Activated naive CD4-positive, alpha-beta T cell treated with Interleukin-2 at 50 U/mL for 16 hours (primary cell): ENCODE results near the gene C21orf58.
"Not testable (repeated sequence)": the region's sequence is repeated elsewhere in the genome, so short reads cannot be mapped to it uniquely, and the experiment has no call there.

Source experiments
- DNase-seq: peaks from one replicate; pipeline ENCODE4 v3.0.0-alpha.2; 2020

C21orf58 gene

DNA sequence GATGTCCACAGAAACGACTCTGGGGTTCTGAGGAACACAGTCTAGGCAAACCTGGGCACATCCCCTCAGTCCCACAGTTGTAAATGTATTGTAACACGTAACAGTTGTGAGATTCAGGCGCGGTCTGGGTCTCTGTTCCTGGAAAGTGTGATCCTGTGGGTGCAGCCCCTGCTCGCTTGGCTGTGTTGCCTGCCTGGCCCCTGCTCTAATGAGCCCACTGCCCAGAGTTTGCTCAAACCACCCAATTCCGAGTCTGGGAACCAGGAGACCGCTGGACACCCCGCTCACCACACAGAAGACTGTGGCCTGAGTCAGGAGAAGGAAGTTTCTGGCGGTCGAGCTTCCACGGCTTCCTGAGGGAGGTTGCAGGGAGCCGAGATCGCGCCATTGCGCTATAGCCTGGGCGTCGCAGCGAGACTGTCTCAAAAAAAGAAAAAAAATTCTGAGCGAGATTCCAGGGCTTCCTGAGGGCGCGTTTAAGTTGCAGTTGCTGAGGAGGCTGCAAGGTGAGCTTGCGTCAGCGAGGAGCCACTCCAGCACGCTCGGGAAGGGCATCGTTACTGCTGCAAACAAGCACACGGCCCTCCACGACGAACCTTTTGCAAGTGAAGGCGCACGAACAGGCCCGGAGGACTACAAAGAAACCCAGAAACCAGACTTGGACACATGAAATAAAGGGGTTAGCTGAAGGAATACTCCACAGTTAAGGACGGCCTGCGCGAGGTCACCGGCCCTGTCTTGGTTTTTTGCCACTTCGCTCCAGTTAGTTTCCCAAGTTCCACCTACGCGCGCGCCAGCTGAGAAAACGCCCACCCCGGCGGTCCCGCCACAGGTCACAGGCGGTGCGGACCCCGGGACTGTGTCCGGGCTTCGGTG lies 1.1 kb downstream of the C21orf58 start:
- peak; percentile 11 for DNase-seq

DNA sequence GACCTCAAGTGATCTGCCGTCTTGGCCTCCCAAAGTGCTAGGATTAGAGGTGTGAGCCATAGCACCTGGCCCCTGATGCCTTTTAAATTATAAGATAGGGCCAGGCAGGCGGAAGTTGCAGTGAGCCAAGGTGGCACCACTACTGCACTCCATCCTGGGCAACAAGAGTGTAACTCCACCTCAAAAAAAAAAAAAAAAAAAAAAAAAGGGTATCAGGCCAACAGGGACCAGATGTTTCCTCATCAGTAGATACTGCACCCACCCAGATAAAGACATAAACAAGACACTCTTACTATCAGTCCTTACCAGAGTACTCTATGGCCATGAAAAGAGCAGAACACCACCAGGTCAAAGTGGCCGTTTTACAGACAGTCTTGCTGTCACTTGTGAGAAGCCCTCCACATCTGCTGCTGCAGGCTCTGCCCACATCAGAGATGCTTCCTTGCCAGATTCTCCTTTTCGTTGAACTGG lies 3.3 kb downstream of the C21orf58 start:
- no peak for DNase-seq

DNA sequence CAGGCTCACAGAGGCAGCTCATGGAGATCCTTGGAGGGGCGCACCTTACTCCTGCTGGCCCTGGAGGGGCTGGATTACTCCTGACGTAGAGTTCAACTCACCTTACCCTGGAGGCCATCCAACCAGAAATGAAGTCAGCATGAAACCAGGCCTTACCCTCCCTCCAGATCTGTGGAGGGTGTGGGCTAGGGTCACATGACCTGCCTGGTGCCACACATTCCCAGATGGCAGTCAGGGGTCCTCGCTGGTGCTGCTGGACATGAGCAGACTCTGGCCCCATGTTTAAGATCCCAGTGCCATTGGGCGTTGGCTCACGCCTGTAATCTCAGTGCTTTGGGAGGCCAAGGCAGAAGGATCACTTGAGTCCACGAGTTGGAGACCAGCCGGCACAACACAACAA lies 4.5 kb downstream of the C21orf58 start:
- no peak for DNase-seq

DNA sequence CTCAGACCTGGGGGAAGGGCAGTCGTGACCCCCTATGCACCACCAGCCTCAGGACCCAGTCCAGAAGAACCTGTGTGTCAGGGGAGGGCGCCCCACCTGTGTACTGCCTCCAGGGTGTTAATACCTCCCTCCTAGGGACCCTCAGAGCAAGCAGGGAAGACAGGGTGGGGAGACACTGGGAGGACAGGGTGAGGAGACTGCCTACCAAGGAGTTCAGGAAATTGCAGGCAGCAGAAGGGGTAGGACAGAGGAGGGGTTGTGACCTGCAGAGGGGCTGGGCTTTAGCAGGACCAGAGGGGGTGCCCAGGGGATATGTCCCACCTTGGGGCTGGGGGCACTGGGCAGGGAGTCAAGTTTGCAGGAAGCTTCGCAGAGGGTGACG lies 5.2 kb downstream of the C21orf58 start:
- DNase-seq = no peak

DNA sequence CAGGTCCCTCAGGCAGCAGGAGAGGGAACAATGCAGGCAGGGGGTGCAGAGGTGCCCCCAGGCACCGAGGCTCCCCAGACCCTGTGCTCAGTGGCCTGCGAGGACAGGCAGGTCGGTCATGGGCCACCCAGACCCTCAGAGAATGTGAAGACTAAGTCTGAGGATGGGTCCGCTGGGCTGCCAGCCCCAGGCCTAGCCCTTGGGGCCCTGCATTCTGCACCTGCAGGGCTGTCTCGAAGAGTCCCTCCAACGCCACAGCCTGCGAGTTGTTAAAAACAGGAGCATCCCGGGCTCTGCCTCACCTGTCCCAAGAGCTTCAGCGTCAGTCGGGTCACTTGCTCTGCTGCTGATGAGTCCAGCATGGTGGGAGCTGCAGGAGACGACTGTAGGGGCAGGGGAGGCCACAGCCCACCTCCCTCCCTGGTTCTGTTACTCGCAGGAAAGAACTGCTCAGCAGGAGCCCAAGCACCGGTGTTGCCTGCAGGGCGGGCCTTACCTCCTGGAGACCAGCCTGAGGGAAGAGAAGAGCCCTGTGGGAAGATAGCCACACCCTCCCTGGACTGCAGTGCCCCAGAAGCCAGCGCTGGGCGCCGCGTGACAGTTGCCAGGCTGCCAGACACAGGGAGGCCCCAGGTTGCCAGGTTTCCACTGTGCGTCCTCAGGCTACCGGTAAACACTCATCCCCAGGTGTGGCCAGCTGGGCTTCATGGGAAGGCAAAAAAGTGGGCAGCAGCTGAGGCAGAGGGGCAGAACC lies 5.8 kb downstream of the C21orf58 start:
- DNase-seq = no peak

DNA sequence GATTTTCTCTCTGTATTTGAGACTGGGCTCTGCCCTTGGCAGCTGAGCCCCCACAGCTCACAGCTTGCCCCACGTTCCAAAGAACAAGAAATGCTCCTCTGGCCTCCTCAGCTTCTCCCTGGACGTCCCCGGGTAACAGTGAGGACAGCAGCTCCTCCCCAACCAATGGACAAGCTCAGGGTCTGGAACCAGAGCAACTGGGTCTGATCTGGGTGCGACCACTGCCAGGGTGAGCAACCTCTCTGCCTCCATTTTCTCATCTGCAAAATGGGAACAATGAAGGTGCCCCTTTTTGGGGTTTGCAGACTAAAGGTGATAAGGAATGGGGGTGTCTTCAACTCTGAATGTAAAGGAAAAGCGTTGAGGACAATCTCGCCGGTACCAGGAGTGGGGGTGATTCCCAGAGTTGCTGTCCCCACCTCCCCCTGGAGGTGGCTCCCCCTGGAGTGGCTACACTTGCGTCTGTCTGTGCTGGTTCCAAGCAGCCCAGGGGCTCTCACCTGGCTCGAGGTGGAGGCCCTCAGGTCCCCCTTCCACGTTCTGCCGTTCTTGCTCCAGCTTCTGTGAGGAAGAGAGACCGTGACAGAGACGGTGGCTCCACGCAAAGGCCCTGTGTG lies 6.9 kb downstream of the C21orf58 start:
- no peak for DNase-seq

DNA sequence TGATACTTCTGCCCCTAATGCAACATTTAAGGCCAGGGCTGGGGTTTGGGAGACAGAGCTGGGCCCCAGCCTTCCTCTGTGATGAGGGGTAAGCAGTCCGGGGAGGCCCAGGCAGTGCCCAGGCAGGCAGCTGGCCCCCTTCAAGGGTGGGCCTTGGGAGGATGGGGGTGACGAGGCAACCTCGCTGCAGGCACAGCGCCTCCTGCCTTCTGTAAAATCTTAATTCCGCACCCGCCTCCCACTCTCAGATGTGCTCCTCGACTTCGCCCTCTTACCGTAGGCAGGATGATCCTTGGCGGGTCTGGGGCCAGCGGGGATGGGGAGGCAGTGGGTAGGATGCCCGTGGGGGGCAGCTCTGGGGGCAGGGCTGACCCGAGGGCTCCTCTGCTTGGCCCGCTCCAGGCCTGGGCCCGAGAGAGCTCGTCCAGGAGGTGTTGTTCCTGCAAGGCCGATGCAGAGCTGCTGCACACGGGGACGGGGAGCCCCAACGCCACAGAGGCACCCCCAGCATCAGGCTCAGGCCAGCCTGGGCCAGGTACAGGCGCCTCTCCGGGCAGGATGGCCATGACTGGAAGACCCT lies 9.1 kb downstream of the C21orf58 start:
- no peak for DNase-seq

DNA sequence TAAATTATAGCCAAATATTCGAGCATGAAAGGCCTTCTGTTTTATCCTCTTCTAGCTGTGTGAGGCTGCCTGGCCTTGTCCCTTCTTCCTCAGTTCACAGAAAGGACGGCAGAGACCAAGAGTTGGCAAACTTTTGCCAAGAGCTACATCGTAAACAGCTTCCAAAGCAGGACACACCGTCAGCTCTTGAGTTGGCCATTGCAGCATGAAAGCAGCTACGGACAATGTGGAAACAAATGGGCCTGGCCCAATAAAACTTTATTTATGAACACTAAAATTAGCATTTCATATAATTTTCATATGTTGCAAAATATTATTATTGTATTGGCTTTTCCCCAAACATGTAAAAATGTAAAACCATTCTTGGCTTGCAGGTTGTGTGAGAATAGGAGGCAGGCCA lies 10.7 kb downstream of the C21orf58 start:
- no peak for DNase-seq

DNA sequence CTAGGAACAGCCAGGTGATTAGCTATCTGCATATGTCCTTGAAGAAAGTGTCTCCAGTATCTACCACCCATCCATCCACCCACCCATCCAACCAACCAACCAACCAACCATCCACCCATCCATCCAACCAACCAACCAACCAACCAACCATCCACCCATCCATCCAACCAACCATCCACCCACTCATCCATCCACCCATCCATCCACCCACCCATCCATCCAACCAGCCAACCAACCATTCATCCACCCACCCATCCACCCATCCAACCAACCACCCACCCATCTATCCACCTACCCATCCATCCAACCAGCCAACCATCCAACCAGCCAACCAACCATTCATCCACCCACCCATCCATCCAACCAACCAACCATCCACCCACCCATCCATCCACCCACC lies 12.1 kb downstream of the C21orf58 start:
- DNase-seq = no peak

DNA sequence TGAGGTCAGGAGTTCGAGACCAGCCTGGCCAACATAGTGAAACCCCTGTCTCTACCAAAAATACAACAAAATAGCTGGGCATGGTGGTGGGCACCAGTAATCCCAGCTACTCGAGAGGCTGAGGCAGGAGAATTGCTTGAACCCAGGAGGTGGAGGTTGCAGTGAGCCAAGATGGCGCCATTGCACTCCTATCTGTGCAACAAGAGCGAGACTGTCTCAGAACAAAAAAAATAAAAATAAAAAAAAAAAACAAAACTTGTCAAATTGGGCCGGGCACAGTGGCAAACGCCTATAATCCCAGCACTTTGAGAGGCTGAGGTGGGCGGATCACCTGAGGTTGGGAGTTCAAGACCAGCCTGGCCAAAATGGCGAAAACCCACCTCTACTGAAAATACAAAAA lies 13.4 kb downstream of the C21orf58 start:
- DNase-seq = not testable (repeated sequence)

DNA sequence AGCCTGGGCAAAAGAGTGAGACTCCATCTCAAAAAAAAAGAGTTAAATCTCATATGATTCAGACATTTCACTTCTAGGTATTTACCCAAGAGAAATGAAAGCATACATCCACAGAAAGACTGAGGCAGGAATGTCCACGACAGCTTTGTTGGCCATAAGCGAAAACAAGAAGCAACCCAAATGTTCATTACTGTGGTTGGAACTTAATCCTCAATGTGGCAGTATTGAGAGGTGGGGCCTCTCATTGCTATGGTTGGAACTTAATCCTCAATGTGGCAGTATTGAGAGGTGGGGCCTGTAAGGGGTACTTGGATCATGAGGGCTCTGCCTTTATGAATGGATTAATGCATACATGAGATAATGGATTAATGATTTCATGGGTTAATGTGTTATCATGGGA lies 15.2 kb downstream of the C21orf58 start:
- no peak for DNase-seq

DNA sequence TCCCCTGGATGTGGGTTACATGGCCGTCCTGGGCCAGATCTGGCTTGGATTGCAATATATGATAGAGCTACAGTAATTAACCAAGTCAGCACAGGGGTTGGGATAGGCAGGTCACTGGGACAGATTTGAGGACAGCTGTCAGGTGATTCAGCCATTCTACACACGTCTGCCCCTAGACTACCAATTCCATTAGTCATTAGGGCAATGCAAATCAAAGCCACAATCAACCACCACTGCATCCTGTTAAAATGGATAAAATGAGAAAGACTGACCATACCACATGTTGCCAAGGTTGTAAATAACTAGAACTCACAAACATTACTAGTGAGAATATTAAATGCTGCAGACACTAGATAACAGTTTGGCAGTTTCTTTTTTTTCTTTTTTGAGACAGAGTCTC lies 16.0 kb downstream of the C21orf58 start:
- no peak for DNase-seq

DNA sequence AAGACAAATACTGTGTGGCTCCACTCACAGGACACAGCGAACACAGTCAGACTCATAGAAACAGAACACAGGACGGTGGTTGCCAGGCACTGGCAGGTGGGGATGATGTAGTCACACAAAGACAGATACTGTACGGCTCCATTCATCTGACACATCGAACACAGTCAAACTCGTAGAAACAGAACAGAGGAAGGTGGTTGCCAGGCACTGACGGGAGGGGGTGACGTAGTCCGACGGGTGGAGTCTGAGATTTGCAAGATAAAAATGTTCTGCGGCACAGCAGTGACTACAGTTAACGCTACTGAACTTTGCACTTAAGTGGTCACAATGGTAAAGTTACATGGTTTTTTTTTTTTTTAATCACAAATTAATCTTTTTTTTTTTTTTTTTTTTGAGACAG lies 18.7 kb downstream of the C21orf58 start:
- no peak for DNase-seq

DNA sequence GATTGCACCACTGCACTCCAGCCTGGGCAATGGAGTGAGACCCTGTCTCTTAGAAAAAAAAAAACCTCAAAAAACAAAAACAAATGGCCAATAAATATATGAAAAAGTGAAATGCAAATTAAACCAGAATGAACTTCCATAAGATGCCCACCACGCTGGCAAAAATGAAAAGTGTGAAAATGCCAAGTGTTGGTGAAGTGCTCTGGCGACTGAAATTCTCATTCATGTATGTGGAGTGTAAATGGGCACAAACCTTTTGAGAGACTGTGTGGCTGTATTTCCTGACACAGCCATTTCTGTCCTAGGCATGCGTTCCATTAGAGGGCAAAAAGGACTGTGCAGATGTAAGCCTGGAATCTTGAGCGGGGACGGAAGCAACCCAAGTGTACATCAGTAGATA lies 19.2 kb downstream of the C21orf58 start:
- no peak for DNase-seq

DNA sequence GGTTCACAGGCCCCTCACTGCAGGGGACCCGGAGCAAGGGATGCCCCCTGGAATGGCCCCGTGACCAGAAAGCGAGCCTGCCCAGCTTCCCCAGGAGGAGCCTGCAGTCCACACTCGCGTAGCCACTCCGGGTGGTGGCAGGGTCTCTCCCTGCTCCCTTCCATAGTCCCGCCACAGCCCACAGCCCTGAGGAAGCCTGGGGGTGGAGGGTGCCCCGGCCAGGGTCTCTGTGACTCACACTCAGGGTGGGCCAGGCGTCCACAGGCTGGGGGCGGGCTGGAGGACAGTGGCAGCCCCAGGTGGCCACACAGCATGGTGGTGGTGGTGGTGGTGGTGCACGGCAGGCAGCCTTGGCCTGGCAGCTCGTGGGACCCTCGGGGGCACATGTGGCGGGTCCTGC lies 21.9 kb downstream of the C21orf58 start:
- no peak for DNase-seq

DNA sequence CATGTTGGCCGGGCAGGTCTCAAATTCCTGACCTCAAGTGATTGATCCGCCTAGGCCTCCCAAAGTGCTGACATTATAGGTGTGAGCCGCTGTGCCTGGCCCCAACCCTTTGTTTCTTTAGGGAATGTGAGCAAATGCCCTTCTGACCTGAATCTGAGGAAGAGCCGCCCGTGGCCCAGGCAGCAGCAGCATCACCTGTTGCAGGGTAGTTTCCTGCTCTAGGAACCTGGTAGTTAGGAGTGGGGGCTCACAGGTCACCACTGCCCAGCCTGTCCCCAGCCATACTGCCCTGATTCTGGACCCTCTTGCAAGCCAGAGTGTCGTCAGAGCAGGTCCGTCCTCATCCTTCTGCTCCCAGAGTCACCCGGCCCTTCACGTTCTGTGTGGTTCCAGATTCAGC lies 24.5 kb downstream of the C21orf58 start:
- no peak for DNase-seq

DNA sequence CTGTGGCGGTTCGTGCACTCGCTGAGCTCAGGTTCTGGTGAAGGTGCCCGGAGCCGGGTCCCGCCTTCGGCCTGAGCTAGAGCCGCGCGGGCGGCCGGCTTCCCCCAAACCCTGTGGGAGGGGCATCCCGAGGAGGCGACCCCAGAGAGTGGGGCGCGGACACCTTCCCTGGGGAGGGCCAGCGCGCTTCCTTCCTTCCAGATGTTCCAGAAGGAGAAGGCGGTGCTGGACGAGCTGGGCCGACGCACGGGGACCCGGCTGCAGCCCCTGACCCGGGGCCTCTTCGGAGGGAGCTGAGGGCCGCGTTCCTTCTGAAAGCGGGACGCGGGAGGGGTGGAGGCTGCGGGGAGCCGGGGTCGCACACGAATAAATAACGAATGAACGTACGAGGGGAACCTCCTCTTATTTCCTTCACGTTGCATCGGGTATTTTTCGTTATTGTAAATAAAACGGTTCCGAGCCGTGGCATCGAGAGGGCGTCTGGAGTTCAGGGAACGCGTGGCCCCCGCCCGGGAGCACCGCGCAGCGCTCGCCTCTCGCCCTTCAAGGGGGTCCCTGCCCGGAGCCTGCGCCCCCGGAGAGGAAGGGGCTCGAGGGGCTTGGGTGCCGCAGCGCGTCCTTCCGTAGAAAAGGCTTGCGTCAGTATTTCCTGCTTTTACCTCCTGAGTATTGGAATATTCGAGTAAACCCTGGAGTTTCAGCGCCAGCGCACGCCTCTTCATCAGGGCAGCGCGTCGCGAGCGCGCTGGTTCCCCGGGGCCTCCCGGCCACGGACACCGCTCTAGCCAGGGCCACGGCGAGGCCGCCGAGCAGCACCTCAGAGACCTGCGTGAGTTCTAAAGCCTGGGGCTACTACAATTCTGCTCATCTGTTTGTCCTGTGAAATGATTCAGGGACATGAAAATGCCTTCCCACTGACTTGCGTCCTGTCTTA lies 26.1 kb downstream of the C21orf58 start:
- DNase-seq = peak; percentile 11

DNA sequence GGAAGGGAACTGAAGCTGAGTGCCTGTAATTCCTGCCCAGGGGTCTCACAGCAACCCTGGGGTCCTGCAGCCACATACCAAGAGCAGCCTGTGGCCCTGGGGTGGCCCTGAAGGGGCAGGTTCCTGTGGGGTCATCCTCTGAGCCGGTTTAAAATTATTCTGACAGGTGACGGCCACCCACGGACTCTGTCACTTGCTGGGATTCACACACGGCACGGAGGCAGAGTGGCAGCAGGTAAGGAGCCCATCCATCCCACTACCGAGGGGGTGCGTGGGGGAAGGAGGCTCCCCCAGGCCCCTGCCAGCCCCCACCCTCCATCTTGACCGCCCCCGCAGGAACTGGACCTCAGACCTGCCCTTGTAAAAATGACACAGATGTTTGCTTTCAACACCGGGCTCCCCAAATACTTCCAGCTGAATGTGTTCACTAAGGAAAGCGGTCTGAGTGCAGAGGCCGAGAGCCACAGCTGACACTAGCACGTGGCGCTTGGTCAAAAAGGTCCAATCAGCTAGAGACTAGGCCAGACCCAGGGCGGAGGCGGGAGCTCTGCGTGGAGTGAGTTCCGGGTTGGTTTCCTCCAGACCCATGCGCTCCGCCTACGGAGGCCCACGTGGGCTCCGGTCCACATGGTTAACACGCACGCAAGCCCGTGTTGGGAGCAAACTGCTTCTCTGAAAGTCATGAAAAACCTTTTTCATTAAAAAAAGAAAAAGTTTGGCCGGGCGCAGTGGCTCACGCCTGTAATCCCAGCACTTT lies 27.5 kb downstream of the C21orf58 start:
- DNase-seq = peak; percentile 65

DNA sequence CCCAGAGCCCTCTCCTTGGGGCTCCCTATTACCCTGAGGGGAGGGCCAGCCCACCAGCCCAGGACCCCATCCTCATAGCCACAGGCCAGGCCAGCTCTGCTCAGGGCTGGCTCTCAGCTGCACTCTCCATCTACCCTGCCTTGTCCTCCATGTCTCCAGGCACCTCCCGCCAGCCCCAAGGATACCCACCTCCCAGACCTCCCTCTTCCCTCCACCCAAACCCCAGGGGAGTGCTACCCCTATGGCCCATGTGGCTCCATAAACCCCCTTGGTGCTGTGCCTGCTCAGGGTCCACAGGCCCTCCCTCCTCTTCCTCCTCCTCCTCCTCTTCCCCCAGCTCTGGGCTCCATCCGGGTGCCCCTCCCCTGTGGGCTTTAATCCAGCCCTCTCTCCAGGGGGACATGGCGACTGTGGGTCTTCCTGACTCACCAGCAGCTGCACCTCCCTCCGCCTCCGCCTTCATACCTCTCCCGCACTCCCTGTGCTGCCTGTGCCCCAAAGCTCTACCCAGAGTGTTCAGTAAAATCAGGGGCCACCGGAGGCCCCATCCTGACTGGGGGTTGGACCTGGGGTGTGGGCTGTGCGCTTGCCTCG lies 28.4 kb downstream of the C21orf58 start:
- DNase-seq = peak; percentile 4

DNA sequence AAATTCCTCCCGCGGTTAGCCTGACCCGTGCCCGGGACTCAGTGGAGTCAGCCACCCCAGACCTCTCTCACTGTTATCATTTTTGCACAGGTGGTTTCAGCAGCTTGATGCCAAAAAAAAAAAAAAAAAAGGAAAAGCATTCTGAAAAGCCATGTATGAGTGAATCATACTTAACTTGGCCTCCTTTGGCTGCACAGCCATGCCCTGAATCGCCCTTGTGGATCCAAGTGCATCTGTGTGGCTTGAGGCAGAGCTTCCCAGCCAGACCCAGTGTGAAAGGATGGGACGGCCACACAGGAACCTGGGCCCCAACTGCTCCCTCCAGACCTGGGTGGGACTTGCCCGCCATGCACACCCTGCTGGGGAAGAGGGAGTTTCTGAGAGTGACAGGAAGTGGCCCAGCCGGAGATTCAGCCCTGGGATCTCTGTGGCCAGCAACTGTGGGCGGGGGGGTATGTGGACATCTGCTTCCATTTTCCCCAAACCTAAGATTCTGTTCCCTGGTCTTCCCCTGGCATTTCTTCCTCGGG lies 29.0 kb downstream of the C21orf58 start:
- DNase-seq = no peak

DNA sequence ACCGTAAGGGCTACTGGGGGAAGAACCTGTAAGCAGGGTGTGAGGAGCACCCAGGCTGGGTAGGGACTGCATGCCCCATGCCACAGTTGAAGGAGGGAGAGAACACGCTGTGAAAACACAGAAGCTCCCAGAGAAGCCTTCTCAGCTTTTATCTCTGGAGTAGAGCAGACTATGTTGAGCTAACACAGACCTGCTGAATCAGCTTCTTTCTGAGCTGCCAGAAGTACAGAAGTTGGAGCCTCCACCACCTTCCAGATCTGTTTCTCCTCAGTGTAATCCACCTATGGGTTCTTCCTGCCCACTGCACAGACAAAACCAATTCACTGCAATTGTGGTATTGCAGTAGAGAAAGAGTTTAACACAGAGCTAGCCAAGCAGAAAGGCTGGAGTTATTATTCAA lies 32.1 kb downstream of the C21orf58 start:
- DNase-seq = no peak
